ENCODE results near the gene PPP1R18. TPM values are rescaled to one million over a fixed set of nuclear protein-coding genes. Genes with fewer than 3 reads are reported as not detected.

Gene PPP1R18
- total RNA-seq, 1 donor from 2014 or later = 22.5 TPM

DNA sequence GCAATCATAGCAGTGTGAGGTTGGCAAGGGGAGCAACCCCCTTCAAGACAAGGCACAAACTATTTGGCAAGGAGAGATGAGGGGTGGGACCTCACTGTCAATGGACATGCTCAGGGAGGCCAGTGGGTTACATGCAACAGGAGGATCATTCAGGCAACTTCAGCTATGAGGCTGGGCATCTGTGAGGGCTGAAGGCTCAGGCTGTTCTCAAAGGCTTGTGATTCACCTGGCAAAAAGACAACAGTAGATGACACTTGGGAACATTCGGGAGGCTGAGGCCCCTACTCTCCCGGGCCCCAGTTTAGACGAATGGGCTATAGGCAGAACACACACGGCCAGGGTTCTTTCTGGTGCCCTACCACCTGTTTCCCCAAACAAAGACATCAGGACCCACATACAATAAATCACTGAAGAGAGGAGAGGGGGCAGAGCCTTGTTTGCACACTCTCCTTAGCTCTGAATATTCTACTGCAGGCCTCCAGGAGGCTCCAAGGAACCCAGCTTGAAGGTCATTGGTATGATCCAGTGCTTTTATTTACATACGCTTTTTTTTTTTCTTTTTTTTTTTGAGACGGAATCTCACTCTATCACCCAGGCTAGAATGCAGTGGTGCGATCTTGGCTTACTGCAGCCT, 41.6 kb upstream of the PPP1R18 start:
- H3K9me3 Mint-ChIP-seq (ENCODE audit: low read depth) = no peaks in the 10 kb centered on the region
- H3K36me3 Mint-ChIP-seq (ENCODE audit: insufficient read depth) = peaks cover 31% of the 10 kb centered on the region
- H3K4me1 Mint-ChIP-seq (ENCODE audit: low read depth) = peaks cover 24% of the 10 kb centered on the region
- peak overlapping the region; percentile 33 for H3K27ac Mint-ChIP-seq
- no peaks in the 10 kb centered on the region for H3K27me3 Mint-ChIP-seq
- TF ChIP-seq, protein P1, sequence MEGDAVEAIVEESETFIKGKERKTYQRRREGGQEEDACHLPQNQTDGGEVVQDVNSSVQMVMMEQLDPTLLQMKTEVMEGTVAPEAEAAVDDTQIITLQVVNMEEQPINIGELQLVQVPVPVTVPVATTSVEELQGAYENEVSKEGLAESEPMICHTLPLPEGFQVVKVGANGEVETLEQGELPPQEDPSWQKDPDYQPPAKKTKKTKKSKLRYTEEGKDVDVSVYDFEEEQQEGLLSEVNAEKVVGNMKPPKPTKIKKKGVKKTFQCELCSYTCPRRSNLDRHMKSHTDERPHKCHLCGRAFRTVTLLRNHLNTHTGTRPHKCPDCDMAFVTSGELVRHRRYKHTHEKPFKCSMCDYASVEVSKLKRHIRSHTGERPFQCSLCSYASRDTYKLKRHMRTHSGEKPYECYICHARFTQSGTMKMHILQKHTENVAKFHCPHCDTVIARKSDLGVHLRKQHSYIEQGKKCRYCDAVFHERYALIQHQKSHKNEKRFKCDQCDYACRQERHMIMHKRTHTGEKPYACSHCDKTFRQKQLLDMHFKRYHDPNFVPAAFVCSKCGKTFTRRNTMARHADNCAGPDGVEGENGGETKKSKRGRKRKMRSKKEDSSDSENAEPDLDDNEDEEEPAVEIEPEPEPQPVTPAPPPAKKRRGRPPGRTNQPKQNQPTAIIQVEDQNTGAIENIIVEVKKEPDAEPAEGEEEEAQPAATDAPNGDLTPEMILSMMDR (IDR thresholded peaks at IDR 0.05; ENCODE audit: unreplicated experiment) = peak; percentile 25
- DNase-seq (ENCODE audit: low spot score, unreplicated experiment) = no peak
- H3K4me3 Mint-ChIP-seq (ENCODE audit: low read depth) = no peak overlapping the region

DNA sequence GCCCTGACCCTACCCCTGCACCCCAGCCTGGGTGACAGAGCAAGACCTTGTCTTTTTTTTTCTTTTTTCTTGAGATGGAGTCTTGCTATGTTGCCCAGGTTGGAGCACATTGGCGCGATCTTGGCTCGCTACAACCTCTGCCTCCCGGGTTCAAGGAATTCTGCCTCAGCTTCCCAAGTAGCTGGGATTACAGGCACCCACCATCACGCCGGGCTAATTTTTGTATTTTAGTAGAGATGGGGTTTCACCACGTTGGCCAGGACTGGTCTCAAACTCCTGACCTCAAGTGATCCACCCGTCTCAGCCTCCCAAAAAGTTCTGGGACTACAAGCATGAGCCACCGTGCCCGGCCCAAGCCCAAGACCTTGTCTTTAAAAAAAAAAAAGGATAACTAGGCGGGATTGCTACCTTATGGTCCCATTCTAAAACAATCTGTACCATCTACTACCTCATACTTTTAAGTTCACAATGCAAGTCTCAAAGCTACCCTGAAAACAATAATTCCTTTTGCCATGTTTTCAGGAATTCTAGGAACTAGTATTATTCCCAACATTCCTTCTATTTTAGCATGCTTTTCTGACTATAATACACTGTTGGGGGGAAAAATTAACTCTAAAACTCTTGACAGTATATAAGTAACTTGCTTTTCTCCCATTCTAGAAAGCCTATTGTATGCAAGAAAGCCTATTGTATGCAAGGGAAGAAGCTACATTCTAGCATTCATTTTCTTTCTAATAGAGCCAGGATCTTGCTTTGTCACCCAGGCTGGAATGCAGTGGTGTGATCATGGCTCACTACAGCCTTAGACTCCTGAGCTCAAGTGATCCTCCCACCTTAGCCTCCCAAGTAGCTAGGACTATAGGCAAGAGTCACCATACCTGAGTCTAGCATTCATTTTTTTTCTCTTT, 40.3 kb upstream of the PPP1R18 start:
- peaks cover 35% of the 10 kb centered on the region for H3K36me3 Mint-ChIP-seq (ENCODE audit: insufficient read depth)
- peak overlapping the region; percentile 33 for H3K27ac Mint-ChIP-seq
- DNase-seq (ENCODE audit: low spot score, unreplicated experiment) = no peak
- TF ChIP-seq, protein P1 (IDR thresholded peaks at IDR 0.05; ENCODE audit: unreplicated experiment) = no peak
- no peaks in the 10 kb centered on the region for H3K27me3 Mint-ChIP-seq
- no peak overlapping the region for H3K4me3 Mint-ChIP-seq (ENCODE audit: low read depth)
- H3K4me1 Mint-ChIP-seq (ENCODE audit: low read depth) = peaks cover 30% of the 10 kb centered on the region
- no peaks in the 10 kb centered on the region for H3K9me3 Mint-ChIP-seq (ENCODE audit: low read depth)

DNA sequence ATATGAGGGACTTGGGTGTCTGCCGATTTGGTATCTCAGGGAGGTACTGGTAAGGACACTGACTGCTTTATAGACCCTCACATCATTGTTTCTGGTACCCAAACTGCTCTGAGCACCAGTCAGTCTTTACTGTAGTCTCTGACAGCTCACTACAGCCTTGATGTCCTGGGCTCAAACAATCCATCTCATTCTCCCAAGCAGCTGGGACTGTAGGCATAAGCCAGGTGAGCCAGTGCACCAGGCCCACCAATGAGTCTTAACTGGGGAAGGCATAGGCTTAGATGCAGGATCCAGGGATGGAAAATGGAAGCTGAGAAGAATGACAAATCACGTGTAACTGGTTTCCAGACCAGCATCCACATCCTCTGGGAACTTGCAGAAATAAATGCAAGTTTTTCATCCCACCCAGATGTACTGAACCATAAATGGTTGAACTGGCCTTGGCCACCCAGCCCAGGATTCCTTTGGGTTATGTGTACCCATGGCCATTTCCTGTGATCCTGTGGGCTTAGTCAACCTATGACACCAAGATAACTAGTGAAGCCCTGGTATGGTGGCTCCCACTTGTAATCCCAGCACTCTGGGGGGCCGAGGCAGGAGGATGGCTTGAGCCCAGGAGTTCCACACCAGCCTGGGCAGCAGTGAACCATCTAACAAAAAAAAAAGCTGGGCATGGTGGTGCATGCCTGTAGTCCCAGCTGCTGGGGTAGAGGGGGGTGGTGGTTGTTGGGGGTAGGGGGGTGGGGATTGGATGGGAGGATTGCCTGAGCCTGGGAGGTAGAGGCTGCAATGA, 39.5 kb upstream of the PPP1R18 start:
- Mint-ChIP-seq H3K4me3 (ENCODE audit: low read depth) (no peak overlapping the region), H3K36me3 (ENCODE audit: insufficient read depth) (peaks cover 38% of the 10 kb centered on the region), H3K27me3 (no peaks in the 10 kb centered on the region), H3K9me3 (ENCODE audit: low read depth) (no peaks in the 10 kb centered on the region), H3K27ac (peak overlapping the region; percentile 64), H3K4me1 (ENCODE audit: low read depth) (peaks cover 29% of the 10 kb centered on the region)
- TF ChIP-seq, protein P1 (IDR thresholded peaks at IDR 0.05; ENCODE audit: unreplicated experiment) = no peak
- no peak for DNase-seq (ENCODE audit: low spot score, unreplicated experiment)

DNA sequence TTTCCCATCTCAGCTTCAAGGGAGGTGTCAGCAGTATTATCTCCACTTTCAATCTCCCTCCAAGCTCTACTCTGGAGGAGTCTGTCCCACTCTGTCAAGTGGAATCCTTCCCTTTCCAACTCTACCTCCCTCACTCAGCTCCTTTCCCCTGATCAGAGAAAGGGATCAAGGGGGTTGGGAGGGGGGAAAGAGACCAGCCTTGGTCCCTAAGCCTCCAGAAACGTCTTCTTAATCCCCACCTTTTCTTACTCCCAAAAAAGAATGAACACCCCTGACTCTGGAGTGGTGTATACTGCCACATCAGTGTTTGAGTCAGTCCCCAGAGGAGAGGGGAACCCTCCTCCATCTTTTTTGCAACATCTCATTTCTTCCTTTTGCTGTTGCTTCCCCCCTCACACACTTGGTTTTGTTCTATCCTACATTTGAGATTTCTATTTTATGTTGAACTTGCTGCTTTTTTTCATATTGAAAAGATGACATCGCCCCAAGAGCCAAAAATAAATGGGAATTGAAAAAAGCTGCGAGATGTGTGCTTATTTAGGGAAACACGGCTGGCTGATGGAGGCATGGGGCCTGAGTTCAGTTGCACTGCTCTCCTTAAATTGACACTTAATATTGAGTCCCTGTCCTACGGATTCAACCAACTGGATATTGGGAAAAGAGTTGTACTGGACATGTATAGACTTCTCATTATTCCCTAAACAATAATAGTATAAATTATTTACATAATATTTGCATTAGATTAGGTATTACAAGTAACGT, 38.6 kb upstream of the PPP1R18 start:
- peak overlapping the region; percentile 37 for H3K4me3 Mint-ChIP-seq (ENCODE audit: low read depth)

More for the DNA sequence above, 38.6 kb upstream of the PPP1R18 start:
- H3K36me3 Mint-ChIP-seq (ENCODE audit: insufficient read depth) = peaks cover 39% of the 10 kb centered on the region
- H3K4me1 Mint-ChIP-seq (ENCODE audit: low read depth) = peaks cover 26% of the 10 kb centered on the region
- no peak for DNase-seq (ENCODE audit: low spot score, unreplicated experiment)
- no peaks in the 10 kb centered on the region for H3K9me3 Mint-ChIP-seq (ENCODE audit: low read depth)
- H3K27me3 Mint-ChIP-seq = no peaks in the 10 kb centered on the region
- TF ChIP-seq, protein P1 (IDR thresholded peaks at IDR 0.05; ENCODE audit: unreplicated experiment) = no peak
- H3K27ac Mint-ChIP-seq = peak overlapping the region; percentile 74

Measured in progenitor cell of endocrine pancreas (in vitro differentiated cells).